GM21515 (cell line): Measurements from ENCODE around the gene THUMPD3.
A peak's percentile ranks its signal among the peaks of the same experiment; 100 is the strongest.

Experiments
- ATAC-seq: cut with Tn5 transposase; IDR thresholded peaks from one replicate; pipeline ENCODE4 v1.9.1; 2021; ENCODE audit not compliant: unreplicated experiment

Gene THUMPD3

DNA sequence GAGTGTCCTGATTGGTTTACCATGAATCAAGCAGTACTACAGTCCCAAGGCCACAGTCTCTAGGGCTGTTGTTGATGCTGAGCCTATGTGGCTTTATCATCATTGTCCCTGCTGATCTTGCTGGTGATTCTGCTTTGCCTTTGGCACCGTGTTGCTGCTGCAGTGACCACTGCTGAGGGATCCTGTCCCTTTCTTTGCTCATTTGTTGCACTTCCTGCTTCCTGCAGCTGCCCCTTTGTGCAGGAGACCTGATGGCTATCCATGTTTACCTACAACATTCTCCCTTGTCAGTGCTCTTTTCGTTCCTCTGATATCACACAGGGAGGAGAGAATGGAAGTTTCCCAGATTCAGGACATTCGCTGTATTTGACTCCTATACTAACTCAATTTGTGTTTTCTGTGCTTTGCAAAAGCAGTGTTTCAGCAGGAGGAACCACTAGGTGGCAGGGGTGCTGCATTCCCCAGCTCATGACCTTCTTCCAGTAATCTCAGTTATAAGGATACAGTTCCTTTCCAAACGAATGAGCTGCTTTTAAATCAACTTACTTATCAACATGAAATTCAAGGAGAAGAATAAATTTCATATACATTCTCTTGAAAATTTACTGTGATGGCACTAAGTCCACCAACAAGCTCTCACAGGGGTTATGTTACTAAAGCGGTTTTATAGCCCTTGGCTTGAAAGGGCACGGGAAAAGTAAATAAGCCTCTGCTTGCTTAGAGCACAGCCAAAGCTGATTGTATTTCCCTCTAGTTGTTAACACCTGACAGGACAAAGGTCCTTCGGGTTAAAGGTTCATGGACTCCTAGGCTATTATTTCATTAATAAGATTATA is 9.7 kb upstream of the THUMPD3 start:
- ATAC-seq: peak; percentile 53

DNA sequence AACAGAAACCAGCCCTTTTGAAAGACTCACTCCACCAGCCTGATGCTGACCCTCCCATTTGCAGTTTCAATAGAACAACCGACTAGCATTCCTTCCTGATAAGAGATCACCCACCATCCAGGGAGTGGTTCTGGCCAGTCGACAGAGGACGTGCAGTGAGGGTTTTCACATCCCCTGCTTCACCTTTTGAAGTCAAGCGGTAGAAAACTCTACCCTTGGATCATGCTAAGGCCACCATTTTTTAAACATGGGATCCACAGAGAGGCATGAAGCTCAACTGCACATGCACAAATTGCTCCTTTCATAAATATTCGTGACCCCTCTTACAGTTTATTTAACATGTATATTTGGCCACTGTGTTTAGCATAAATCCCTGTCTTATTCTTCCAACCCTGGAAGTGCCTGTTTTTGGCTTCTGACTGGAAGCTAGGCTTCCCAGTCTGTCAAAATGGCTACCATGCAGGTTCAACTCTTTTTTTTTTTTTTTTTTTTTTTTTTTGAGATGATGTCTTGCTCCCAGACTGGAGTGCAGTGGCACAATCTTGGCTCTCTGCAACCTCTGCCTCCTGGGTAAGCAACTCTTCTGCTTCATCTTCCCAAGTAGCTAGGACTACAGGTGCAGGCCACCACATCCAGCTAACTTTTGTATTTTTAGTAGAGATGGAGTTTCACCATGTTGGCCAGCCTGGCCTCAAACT is 1.0 kb upstream of the THUMPD3 start:
- ATAC-seq: no peak

DNA sequence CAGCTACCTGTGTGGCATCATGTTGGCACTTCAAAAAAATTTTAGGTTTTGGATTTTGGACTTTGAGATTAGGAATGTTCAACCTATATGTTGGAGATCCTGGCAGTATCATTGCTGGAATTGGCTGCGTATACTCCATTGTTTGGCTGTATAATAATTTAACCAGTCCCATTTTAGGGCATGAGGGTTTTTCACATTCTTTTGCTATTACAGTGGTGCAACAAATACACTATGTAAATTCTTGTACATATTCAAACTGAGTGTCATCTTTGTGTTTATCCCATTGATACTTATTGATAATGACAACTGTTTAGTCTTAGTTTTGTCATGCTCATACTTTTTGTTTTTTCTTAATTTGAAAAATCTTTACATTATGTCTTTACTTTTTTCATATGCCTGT is 6.7 kb downstream of the THUMPD3 start:
- no peak for ATAC-seq

DNA sequence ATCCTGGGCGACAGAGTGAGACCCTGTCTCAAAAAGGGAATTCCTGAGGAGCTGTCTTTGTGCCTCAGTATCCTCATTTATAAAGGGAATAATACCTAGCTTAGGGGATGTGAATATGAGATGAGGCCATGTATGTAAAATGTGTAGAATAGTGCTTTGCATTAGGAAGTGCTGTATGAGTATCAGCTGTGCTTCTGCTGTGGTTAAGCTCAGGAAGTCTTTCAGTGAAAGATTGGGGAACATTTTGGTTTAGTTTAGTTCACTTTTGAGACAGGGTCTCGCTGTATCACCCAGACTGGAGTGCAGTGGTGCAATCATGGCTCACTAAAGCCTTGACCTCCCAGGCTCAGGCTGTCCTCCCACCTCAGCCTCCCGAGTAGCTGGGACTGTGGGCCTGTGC is 10.6 kb downstream of the THUMPD3 start:
- ATAC-seq: no peak

DNA sequence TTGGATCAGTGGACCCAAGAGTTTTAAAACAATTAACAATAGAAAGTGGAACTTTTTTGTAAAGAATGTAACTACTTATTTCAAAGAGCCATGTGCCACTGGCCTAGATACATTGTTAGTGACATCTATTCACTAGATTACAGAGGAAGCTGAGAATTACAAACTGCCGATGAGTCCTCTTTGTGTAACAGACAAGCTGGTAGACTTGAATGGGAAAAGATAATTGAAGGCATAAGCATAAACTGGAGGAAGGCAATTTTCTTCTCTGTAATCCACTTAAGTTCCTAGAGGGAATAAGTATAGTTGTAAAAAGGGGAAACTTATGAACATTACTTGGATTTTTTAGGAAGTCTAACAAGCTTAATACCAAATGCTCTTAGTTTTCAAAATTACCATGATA is 15.1 kb downstream of the THUMPD3 start:
- ATAC-seq: no peak

DNA sequence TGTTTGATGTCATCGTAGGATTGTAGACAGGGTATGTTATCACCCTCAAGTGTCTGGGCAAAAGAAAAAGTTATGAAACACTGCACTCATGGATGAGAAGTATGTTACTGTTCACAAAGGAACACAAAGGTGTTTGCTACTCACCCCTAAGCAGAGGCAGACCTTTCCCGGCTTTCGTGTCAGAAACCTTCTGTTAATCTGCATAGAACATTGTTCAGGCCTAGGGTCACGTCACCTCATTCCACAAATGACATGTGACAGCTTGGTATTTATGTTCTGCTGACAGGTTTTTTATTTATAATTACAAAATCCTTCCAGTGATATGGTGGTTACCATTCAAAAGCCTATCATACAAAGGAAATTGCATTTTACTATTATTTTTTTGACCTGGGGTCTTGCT is 16.5 kb downstream of the THUMPD3 start:
- ATAC-seq: no peak

DNA sequence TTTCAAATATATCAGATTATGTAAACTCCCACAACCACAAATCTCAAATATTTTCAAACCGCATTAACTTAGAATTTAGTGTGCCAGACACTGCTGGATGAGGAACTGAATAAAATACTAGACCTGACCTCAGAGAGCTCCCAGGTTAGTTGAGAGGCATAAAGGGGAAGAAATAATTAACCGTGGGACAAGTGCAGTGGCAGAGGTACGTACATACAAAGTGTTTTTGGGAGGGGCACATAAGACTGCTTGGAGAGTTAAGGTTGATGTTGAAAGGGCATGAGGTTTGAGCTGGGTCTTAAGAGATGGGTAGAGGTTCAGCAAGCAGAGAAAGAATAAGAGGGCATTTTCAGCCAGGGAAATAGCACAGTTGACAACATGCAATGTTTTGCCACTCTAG is 17.2 kb downstream of the THUMPD3 start:
- ATAC-seq: no peak

DNA sequence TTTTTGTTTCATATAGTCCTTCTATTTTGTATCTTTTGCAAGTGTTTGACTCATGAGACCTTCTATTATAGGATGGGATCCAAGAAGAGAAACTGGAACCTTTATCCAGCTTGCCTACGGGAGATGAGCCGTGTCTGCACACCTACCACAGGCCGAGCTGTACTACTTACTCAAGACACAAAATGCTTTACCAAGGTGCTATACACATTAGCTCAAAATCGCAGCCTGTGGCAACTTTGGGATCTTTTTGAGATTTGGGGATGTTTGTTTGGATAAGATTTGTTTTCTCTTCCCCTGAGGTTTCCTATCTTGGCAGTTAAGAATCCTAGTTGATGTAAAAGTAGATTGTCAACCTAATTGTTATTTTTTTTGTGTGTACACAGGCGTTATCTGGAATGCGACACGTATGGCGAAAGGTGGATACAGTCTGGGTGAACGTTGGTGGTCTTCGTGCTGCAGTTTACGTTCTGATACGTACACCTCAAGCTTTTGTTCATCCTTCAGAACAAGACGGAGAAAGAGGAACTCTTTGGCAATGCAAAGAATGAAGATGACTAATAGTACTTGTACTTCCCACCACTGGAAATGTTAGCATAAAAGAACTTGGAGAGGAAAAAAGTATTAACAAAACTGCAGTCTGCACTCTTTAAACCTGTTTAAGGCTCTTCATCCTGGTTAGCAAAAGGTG is 21.4 kb downstream of the THUMPD3 start:
- ATAC-seq: no peak

DNA sequence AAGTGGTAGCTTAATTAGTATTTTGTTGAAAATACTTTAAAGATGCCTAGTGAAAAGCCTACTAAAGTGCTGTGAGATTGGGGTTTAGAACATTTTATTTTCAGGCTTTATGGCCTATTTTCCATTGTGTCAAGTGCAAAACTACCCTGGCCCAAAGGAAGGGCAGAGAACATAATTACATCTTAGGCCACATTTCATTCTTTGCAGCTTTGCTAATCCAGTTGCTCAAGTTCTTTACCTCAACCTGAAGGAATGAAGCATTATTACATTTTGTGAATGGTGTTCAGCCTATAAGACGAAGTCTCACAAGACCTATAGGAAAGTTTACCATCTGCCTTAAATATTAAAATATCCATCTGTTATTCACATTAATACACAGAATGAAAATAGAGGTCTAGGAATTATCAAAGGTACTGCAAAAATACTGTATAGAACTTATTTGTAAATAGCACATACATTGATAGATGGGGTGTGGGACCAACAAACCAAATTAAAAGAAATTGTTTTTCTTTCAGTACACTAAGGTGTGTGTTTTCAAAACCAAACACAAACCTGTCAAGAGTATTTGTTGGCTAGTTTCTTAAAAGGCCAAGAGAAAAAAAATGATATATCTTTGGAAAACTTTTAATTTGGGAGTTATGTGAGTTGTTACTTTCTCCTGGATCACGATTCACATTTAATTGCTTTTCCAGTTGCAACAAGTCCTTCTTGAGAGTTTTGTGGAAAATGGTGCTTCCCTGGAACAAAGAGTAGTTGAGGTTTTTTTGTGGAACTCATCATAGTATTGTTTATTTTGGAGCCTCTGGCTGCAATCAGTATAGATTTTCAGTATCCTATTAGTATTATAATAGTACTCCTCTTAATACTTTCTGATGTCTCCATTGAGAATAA is 22.6 kb downstream of the THUMPD3 start:
- no peak for ATAC-seq

DNA sequence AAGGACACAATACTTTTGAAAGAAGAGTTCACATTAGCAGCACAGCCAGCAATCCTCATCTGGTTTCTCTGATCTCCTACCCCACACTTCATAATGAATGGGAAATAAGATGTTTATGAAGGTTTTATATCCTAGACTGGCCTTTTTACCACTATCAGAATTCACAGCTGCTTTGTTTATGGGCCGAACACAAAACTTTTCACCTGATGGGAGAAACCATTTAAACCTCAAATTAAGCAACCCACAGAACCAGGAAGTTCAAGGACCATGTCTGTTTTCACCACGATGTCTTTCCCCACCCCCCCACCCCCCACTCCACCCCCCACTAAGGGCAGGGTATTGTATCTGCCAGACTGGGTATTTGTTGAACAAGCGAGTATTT is 23.2 kb downstream of the THUMPD3 start:
- no peak for ATAC-seq

DNA sequence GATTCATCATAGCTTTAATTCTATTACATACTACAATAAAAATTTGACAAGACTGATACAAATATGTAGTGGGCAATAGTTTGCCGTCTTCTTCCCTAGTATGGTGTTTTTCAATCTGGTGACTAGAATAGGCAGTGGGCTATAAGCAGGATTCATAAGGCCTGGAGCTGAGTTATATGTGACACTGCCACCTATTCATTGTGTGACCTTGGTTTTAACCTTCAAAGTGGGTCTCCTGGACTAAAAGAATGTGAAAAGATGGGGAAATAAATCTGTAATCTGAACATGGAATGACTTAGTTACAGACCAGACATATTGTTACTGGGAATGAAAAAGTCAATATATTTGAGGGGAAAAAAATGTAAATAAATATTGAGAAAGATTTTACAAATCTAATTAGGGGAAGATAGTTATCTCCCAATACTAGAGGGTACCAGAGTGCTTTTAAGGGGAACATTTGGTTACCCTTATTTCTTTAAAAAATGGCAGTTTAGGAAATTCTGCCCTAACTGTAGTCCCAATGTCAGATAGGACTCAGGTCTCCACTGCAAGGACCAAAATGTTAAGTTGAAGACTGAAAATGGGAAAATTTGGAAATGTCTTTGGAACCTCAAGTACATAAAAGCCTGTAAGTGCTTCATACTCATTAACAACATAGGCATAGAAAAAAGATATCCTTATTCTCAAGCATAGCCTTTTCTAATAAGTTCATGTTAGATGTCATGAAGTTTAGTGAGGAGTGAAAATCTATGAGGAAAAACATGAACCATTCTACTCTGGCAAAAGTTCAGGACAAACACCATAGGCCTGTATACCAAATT is 23.9 kb downstream of the THUMPD3 start:
- ATAC-seq: no peak

DNA sequence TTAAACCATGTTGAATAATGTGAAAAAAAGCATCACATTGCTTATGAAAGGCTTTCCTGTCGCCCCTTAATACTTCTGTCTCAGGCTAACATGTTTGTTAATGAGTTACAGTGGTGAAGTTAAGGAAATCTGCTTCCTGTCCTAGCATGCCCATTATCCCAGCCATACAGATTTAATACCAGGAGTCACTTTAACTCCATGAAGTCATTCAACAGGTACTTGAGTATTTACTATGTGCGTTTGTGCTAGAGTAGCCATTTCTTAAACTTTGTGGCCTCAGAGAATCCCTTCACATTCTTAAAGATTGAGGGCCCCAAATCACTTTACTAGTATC is 24.4 kb downstream of the THUMPD3 start:
- ATAC-seq: no peak

DNA sequence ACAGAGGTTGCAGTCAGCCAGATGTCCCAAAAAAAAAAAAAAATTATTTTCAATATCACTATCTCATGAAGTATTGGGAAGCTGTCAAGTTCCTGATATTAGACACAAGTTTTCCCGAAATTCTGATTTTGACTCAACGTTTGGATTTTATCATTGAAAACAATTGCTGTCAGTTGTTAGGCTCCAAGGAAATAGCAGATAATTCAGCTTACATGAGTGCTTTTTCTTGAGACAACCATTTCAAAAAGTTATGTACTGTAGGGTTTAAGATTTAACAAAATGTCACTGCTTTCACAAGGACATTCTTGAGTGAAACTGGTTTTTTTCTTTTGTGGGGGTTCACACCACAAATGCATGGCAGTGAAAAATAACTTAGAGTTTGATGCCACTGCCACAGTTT is 25.3 kb downstream of the THUMPD3 start:
- no peak for ATAC-seq

DNA sequence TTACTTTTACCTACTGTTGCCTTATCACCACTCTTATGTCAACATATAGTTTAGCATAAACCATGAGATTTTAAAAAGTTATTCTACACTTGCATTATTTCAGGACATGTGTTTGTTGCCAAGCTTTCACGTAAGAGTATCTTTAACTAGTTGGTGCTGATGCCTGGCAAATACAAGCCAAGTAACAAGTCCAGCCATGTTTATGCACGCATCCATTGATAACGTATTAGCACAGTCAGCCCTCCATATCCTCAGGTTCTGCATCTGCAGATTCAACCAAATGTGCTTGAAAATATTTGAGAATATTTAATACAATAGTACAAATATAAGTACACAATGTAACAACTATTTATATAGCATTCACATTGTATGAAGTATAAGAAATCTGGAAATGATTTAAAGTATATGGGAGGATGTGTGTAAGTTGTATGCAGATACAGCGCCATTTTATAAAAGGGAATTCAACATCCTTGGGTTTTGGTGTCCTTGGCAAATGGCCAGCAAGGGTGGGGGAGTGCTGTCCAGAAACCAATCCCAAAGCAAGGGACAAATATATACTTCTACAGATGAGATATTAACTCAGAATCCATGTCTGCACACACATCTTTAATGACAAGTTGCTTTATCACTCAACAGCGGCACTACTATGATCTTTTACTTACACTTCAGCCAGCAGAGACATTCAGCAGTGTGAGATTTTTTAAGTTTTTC is 25.9 kb downstream of the THUMPD3 start:
- no peak for ATAC-seq

DNA sequence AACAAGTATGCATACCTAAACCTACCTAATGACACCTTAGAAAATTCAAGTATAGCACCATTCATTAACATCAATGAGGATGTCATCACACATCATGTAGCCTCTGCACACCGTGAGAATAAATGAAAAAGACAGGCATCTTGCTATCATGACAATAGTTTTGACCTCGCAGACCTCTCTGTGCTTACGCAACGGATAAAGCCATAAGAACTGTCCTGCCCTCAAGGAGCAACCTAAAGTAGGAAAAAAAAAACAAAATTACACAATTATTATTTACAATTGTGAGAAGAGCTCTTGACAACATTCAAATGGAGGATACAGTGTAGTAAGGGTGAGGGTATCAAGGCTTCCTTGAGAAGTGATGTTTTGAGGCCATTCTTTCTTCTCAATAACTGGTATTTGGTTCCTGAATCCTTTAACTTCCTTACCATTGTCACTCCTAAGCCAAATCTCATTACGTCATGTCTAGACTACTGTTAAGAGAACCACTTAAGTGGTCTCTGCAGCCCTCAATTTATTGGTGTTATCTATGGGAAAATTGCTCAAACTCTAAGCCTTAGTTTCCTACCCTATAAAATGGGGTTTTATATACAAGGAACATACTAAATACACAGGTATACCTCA is 27.5 kb downstream of the THUMPD3 start:
- no peak for ATAC-seq

DNA sequence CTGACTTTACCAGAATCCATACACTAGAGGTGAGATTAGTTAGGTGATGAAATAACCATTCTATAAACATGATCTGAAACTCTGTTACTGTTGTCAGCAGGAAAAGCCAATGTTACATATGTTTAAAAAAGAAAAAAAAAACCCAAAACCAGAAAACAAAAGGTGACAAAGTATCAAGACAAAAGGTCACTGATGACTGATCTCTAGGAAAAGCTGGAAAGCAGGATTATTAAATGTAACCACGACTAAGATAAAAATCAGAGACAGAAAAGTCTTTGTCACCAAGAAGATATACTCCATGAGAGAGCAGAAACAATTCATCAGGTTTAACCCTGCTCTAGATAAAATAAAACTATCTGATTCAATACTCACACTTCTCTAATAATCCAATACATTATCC is 29.2 kb downstream of the THUMPD3 start:
- no peak for ATAC-seq

DNA sequence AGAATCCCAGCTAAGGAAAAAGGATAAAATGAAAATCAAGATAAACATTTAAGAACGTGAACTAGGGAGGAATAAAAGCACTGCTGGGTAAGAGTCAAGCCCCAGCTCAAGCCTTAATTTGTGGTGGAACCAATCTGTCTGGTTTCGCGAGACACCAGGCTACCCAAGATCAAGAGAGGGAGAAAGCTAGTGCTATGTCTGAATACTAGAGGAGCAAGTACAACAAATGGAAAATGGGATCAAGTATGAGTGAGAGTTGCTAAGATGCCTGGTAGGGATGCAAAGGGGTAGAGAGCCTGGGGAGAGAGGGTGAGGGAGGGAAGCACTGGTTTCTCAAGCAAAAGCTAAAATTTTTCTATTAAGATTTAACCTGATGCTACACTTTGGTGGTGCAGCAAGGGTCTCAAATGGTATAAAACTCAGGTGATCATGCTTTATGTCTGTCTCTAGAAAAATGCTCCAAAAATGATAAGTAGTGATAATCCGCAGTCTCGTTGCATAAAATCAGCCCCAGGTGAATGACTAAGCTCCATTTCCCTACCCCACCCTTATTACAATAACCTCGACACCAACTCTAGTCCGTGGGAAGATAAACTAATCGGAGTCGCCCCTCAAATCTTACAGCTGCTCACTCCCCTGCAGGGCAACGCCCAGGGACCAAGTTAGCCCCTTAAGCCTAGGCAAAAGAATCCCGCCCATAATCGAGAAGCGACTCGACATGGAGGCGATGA is 32.9 kb downstream of the THUMPD3 start:
- ATAC-seq: no peak

DNA sequence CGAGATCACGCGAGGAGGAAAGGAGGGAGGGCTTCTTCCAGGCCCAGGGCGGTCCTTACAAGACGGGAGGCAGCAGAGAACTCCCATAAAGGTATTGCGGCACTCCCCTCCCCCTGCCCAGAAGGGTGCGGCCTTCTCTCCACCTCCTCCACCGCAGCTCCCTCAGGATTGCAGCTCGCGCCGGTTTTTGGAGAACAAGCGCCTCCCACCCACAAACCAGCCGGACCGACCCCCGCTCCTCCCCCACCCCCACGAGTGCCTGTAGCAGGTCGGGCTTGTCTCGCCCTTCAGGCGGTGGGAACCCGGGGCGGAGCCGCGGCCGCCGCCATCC is 33.4 kb downstream of the THUMPD3 start:
- peak; percentile 26 for ATAC-seq
